ENCODE data around the gene NCOA6.
"Not testable (repeated sequence)": the region's sequence is repeated elsewhere in the genome, so short reads cannot be mapped to it uniquely, and the experiment has no call there.

The NCOA6 gene

GRCh38 chr20:34773726-34774125, 51.7 kb downstream of the NCOA6 start:
- DNase-seq: no peak

DNA sequence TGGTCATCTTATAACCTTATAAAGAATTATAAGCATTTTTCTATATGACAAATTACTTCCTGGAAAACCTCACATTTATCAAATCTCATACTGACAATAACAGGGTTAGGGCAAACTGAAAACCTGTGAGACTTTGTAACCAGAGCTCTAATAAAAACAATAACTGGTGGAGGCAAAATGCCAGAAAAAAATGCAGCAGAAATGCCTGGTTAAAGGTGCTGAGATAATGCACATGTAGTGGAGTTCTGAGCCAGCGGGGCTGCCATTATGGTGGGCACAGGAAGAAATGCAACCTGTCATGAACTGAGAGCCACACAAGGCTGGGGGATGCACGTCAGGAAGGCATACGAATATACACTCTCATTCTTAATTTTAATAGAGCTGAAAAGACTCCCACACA, 53.0 kb downstream of the NCOA6 start:
- DNase-seq: no peak

DNA sequence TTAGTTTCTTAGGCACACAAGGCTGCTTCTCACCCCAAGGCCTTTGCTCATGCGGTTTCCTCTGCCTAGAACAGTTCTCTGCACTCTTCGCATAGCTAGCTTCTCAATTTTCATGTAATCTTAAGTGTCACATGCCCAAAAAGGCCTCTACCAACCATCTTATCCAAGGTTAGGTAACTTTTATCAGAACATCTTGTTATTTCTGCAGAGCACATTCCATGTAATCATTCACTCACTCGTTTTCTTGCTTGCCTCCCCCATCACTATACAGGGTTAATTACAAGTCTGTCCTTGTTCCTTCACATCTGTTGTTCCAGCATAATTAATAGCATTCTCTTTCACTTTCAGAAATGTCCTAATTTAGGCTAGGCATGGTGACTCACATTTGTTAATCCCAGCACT, 53.8 kb downstream of the NCOA6 start:
- no peak for DNase-seq

GRCh38 chr20:34768096-34768495, 57.4 kb downstream of the NCOA6 start:
- DNase-seq: no peak

DNA sequence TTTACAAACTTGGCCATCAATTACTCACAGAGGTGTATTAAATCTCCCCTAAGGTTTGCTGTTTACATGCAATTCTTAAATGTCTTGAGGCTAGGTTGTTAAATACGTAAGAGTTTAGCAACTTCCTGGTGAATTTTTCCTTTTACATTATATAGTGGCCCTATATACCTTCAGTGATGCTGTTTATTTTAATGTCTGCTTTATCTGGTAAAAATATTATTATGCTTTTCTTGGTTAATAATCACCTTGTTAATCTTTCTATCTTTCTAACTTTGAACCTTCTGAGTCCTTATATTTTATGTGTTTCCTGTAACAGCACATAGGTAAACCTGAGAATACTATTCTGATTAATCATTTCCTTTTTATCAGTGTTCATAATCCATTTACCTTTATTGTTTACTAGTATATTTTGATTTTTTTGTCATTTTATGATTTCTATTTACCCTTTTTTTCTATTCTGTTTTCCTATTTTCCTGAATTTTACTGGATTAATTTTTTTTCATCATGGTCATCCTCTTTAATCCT, 63.4 kb downstream of the NCOA6 start:
- no peak for DNase-seq

- no peak for DNase-seq
Measured at GRCh38 chr20:34755367-34755766, 70.1 kb downstream of the NCOA6 start.

- no peak for DNase-seq
Measured at GRCh38 chr20:34754611-34755010, 70.8 kb downstream of the NCOA6 start.

DNA sequence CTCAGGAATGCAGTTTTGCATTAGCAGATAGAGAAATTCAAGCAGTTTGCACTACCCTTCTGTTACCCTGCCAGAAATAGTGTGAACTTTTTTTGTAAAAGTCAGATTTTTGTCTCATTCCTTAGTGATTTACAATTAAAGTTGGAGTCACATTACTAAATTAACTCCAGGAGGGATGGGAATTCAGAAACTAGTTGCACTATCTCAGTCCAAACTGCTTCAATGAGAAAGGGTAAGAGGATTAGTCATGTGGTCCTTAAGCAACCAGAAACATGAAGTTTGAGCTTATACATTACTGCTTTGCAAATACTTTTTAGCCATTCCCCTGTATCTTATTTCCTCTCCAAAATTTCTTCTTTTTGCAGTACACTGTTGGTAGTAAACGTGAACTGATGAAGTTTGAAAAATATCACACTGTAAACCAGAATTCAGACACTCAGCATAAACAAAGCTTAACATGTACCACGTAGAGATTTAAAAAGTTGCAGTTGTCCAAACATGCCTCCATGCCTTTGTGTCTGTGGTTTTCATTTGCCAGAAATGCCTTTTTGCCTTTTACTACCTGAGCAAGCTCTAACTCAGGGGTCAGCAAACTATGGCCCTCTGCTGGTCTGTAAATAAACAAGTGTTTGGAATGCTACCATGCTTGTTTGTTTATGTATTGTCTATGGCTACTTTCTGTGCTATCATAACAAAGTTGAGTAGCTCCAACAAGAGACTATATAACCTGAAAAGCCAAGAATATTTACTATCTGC, 71.6 kb downstream of the NCOA6 start:
- no peak for DNase-seq

DNA sequence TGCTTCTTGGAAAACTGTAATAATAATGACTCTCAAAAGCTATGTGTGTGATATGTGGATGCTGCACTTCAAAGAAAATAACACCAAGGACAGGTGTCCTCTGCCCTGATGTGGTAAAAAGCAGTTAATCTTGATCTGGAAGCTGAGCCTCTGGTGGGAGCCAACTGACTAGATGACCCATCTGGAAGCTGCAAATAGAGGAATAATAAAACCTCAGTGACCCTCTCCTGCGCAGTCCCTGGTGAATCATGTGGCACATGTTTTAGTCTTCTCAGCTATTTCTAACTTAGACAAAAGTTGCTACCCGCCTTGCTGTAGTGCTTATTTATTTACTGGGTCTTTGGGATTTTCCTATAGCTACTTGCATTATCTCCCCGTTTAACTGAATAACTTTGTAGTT, 74.0 kb downstream of the NCOA6 start:
- DNase-seq: no peak

DNA sequence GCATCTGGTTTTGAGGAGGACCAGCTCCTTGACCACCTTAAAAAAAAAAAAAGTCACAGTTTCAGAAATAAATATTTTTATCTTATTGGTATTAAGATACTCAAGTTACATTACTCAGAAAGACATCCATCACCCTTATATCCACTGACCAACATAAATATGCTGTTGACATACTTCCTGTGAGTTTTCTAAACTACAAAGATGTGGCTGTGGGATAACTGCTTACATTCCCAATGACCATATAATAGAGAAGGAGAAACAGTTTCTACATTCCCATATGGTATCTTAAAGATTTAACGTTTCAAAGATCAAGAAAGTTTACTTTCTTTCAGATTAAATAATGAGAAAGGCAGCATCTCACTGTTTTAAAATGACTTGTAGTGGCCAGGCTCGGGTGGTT, 75.0 kb downstream of the NCOA6 start:
- DNase-seq: no peak

- no peak for DNase-seq
Measured at GRCh38 chr20:34748709-34749108, 76.7 kb downstream of the NCOA6 start.

DNA sequence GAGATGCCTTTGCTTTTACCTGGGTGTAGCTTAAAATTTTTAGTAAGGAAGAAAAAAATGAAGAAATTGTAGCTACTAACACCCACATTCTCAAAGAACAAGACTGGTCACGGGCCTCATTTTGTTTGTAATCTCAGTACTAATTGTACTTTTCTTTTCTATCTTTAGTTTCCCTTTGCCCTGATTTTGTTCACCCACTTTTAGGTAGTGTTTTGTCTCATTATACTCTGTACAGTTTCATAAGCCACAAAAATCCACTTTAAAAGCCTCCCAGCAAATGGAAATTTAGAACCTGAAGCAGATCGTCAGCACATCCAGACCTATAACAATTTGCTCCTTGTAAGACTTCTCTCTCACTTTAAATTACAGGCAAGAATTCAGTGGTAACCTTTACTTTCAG, 78.0 kb downstream of the NCOA6 start:
- peak; percentile 5 for DNase-seq

- no peak for DNase-seq
Measured at GRCh38 chr20:34746674-34747073, 78.8 kb downstream of the NCOA6 start.

- no peak for DNase-seq
Measured at GRCh38 chr20:34744847-34745246, 80.6 kb downstream of the NCOA6 start.

DNA sequence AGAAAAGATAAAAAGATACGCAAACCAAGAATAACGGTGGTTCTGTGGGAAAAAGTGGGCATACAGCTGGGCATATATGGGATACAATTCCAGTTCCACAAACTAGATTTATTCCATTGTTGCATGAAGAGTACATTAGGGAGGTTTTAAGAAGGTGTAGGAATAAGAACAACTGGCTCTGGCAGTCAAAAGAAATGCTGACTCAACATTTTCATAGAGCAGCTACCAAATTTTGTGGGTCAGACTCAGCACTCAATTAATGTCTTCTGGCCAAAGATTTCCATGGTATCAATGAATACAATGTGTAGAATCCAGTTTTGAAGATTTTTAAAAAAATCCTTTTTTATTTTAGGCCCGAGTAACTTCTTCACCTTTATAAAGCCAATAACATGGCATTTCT, 81.1 kb downstream of the NCOA6 start:
- DNase-seq: no peak

DNA sequence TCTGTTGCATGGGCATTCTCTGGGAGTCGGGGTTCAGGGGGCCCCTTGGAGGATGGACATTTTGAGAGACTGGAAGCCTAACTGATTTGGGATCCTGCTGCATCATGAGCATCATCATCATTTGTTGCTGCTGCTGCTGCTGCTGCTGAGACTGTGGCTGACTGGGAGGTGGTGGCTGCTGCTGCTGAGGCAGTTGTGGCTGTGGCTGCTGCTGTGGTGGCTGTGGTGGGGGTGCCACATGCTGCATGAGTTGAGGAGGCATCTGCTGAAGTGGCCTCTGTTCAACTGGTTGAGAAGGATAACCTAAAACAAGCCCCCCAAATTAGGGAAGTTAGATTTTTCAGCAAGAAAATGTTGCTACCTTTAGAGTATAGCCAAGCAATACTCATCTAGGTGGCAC, 82.4 kb downstream of the NCOA6 start:
- no peak for DNase-seq

GRCh38 chr20:34736106-34736735, 89.2 kb downstream of the NCOA6 start:
- no peak for DNase-seq

DNA sequence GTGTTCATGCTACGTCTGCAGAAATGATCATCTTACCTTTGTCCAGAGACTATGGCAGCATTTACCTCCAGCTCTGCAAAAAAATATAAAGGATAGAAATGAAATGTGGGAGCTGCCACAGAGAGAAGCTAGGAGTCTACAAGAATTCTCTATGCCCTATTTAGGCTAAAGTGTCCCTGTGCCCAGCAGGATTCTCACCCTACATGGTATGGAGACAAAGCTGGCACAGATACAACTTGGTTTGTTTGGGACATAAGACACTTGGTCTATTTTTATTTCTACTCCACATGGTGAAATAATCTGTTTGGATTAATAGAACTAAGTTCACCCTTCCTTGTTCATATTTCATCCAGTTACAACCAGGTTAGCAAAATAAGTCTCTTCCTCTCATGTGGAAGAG, 92.9 kb downstream of the NCOA6 start:
- DNase-seq: no peak

GRCh38 chr20:34729416-34729815, 96.0 kb downstream of the NCOA6 start:
- DNase-seq: no peak

GRCh38 chr20:34724172-34724571, 101.3 kb downstream of the NCOA6 start:
- DNase-seq: no peak

DNA sequence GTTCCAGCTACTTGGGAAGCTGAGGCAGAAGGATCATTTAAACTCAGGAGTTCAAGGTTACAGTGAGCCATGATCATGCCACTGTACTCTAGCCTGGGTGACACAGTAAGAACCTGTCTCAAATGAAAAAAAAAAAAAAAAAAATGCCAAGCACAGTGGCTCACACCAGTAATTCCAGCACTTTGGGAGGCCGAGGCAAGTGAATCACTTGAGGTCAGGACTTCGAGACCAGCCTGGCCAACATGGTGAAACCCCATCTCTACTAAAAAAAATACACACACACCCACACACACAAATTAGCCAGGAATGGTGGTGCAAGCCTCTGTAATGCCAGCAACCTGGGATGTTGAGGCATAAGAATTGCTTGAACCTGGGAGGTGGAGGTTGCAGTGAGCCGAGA, 102.9 kb downstream of the NCOA6 start:
- DNase-seq: not testable (repeated sequence)

DNA sequence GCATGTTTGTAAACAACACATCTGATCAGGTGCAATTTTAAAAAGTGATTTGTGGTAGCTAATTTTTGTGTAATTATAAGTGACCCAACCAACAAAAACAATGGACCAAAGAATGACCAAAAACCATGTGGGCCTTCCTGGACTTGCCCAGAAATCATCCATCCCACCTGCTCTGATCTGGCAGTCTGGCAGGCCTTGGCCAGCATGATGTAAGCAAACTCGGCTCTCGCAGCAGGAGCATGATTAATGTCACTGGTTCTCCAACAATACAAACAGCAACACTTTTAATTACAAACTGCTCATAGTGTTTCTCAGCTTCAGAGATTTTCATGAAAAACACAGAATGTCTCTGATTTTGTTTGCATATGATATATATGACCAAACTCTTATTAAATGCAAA, 105.2 kb downstream of the NCOA6 start:
- no peak for DNase-seq

- not testable (repeated sequence) for DNase-seq
Measured at GRCh38 chr20:34719242-34720017, 106.0 kb downstream of the NCOA6 start.
